NCI-H2081 treated with DMSO at 0.1 percent for 48 hours (cell line): ENCODE data around the gene YAP1.

ENCODE experiments used
- DNase-seq: peaks from one replicate; lab custom pipeline; 2025; lab: John Stamatoyannopoulos, UW

YAP1 gene

GRCh38 chr11:102163368-102163767, 53.1 kb downstream of the YAP1 start:
- no peak for DNase-seq

- DNase-seq = no peak
Measured at GRCh38 chr11:102166175-102167064, 56.2 kb downstream of the YAP1 start.

- DNase-seq = no peak
Measured at GRCh38 chr11:102168481-102168880, 58.2 kb downstream of the YAP1 start.

- DNase-seq = no peak
Measured at GRCh38 chr11:102171101-102171500, 60.9 kb downstream of the YAP1 start.

GRCh38 chr11:102172127-102172848, 62.0 kb downstream of the YAP1 start:
- DNase-seq = no peak

- no peak for DNase-seq
Measured at GRCh38 chr11:102177126-102177525, 66.9 kb downstream of the YAP1 start.

- DNase-seq = no peak
Measured at GRCh38 chr11:102177974-102178631, 67.9 kb downstream of the YAP1 start.

- no peak for DNase-seq
Measured at GRCh38 chr11:102179371-102179770, 69.1 kb downstream of the YAP1 start.

GRCh38 chr11:102184269-102184987, 74.2 kb downstream of the YAP1 start:
- no peak for DNase-seq

GRCh38 chr11:102186551-102187191, 76.4 kb downstream of the YAP1 start:
- DNase-seq = no peak

GRCh38 chr11:102187416-102188151, 77.3 kb downstream of the YAP1 start:
- DNase-seq = no peak

- no peak for DNase-seq
Measured at GRCh38 chr11:102188488-102188887, 78.2 kb downstream of the YAP1 start.

GRCh38 chr11:102191832-102192231, 81.6 kb downstream of the YAP1 start:
- DNase-seq = no peak

- no peak for DNase-seq
Measured at GRCh38 chr11:102192349-102193066, 82.3 kb downstream of the YAP1 start.

GRCh38 chr11:102194257-102194656, 84.0 kb downstream of the YAP1 start:
- DNase-seq = no peak

- DNase-seq = no peak
Measured at GRCh38 chr11:102194990-102195389, 84.7 kb downstream of the YAP1 start.

- no peak for DNase-seq
Measured at GRCh38 chr11:102196351-102196750, 86.1 kb downstream of the YAP1 start.

- DNase-seq = no peak
Measured at GRCh38 chr11:102196816-102197215, 86.6 kb downstream of the YAP1 start.

- DNase-seq = no peak
Measured at GRCh38 chr11:102197670-102198139, 87.5 kb downstream of the YAP1 start.

GRCh38 chr11:102199673-102200072, 89.4 kb downstream of the YAP1 start:
- no peak for DNase-seq
